HTR-8/SVneo (cell line): ENCODE measurements around the gene ABCA2.

ENCODE experiments used
- DNase-seq: peaks from one replicate; pipeline ENCODE4 v3.0.0; 2011; ENCODE audit warnings: low spot score, mixed read lengths; ENCODE audit not compliant: insufficient read length
- FAIRE-seq: peaks from 2 replicates; lab custom pipeline; 2011; peaks lifted over from hg19 to GRCh38; lab: Jason Lieb, UNC

ABCA2 gene

GRCh38 chr9:136958473-136958872 lies 69.6 kb downstream of the ABCA2 start:
- DNase-seq (no peak), FAIRE-seq (no peak)

DNA sequence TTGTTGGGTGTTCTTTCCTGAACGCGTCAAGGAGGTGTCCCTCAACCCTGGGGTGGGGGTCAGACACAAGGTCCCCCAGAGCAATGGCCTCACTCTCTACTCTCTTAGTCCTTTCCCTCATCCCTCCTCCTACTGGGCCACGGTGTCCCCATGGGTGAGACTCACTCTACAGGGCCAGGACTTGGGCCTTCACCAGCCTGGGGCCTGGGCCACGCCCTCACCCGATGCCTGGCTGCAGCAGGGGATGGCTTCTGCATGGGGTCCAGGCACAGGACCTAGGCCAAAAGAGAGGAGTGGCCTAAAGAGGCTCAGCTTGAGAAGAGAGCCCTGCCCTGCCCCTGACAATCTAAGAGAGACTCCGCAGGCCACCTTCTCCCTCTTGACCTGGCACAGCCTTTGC lies 70.1 kb downstream of the ABCA2 start:
- no peak for DNase-seq
- no peak for FAIRE-seq

GRCh38 chr9:136957461-136957860 lies 70.6 kb downstream of the ABCA2 start:
- no peak for FAIRE-seq

More at GRCh38 chr9:136957461-136957860, 70.6 kb downstream of the ABCA2 start:
- no peak for DNase-seq
